Sigmoid colon (tissue), 7 donors: Measurements from ENCODE around the gene GPATCH1. TPM values are rescaled to one million over a fixed set of nuclear protein-coding genes. Genes with fewer than 3 reads are reported as not detected.

Experiments
- DNase-seq: peaks from one replicate; pipeline ENCODE4 v3.0.0-alpha.2; 2019
- H3K27ac ChIP-seq, 4 donors: fragments of 200-600 bp; sonication (generic); one replicate each; pipeline ENCODE4 v1.5.1; 2016 to 2019; ENCODE audit warnings: mild to moderate bottlenecking in 1 of 4
- H3K27me3 ChIP-seq, 3 donors: fragments of 200-600 bp; sonication (generic); one replicate each; pipeline ENCODE4 v1.5.1; 2019; ENCODE audit warnings: mild to moderate bottlenecking in 1 of 3
- H3K36me3 ChIP-seq, 4 donors: fragments of 200-600 bp; sonication (generic); one replicate each; pipeline ENCODE4 v1.5.1; 2016 to 2019
- H3K4me1 ChIP-seq, 4 donors: fragments of 200-600 bp; sonication (generic); one replicate each; pipeline ENCODE4 v1.5.1; 2017 to 2019
- H3K4me3 ChIP-seq, 4 donors: fragments of 200-600 bp; sonication (generic); one replicate each; pipeline ENCODE4 v1.5.1; 2017 to 2019; ENCODE audit warnings: mild to moderate bottlenecking in 2 of 4, moderate library complexity in 1 of 4
- H3K9me3 ChIP-seq, 4 donors: fragments of 200-600 bp in 3 of 4; sonication (generic) in 3 of 4; one replicate each; pipeline versions ENCODE4 v1.5.1 to v1.6.1; 2013 to 2019
- CTCF ChIP-seq, 4 experiments: fragments of 450-650 bp in 3 of 4; fragments of 200-600 bp in 1 of 4; IDR thresholded peaks; one replicate each; pipeline ENCODE4 v1.5.1; 2016 to 2019; ENCODE audit warnings: antibody characterized with exemption in 4 of 4, mild to moderate bottlenecking in 3 of 4, moderate library complexity in 2 of 4
- EP300 ChIP-seq, 4 donors: sonication (generic); formaldehyde crosslinking; IDR thresholded peaks; one replicate each; pipeline ENCODE4 v1.6.1; 2017; ENCODE audit warnings: antibody characterized with exemption in 4 of 4
- POLR2A ChIP-seq, 2 donors: fragments of 450-650 bp; IDR thresholded peaks; one replicate each; pipeline ENCODE4 v1.6.1; 2016; ENCODE audit warnings: antibody characterized with exemption in 2 of 2, mild to moderate bottlenecking in 2 of 2, moderate library complexity in 2 of 2
- POLR2AphosphoS5 ChIP-seq, 4 donors: sonication (generic); formaldehyde crosslinking; IDR thresholded peaks; one replicate each; pipeline ENCODE4 v1.6.1; 2017; ENCODE audit warnings: antibody characterized with exemption in 4 of 4
- WGBS, 2 donors: extraction: QIAGEN DNeasy Blood & Tissue Kit; methylation state at CpG; one replicate each; pipeline ENCODE4 v1.1.7; 2013; 5-methylcytosine and 5-hydroxymethylcytosine counted together
- intact Hi-C: fragments of 100-400 bp; cut with DNase I; formaldehyde crosslinking; loops from one replicate; pipeline ENCODE4 v1.15.1; 2023
- polyA plus RNA-seq, 3 donors: library from polyadenylated mRNA; stranded (reverse); fragments of 200-250 nt; gene quantifications; one replicate each; pipeline ENCODE4 v1.2.3, GENCODE V29; 2013
- total RNA-seq, 4 donors: library from RNA; depleted of rRNA; stranded (reverse); fragments of >200 nt; gene quantifications; one replicate each; pipeline ENCODE4 v1.1.0, GENCODE V29; 2016
- donor health status: healthy with polysubstance abuse.
- donor health status: Bipolar disorder and iron deficiency.
- donor health status: healthy.

Gene GPATCH1
- total and polyA plus RNA-seq, 7 donors: 5.3 to 10.0 (median 6.9) TPM

GRCh38 chr19:33134571-33135041, 53.6 kb downstream of the GPATCH1 start:
- H3K36me3 ChIP-seq: peaks cover 0 to 17% (median 2%) of the 10 kb centered on the region in 4 donors
- DNase-seq: no peak
- no peak for TF ChIP-seq POLR2AphosphoS5 (IDR thresholded peaks at IDR 0.05)
- no peak for TF ChIP-seq POLR2A (IDR thresholded peaks at IDR 0.05)
- TF ChIP-seq CTCF (IDR thresholded peaks at IDR 0.05): no peak
- TF ChIP-seq EP300 (IDR thresholded peaks at IDR 0.05): no peak
- H3K4me1 ChIP-seq: peaks cover 0 to 6% (median 0%) of the 10 kb centered on the region in 4 donors
- intact Hi-C loops: no loop called here
- no peak overlapping the region for H3K27ac ChIP-seq
- H3K9me3 ChIP-seq: no peaks in the 10 kb centered on the region
- peaks cover 7 to 32% (median 22%) of the 10 kb centered on the region in 3 donors for H3K27me3 ChIP-seq
- H3K4me3 ChIP-seq: no peak overlapping the region
- WGBS, 2 donors: 12 to 15% methylated on average over 38 of the region's 38 CpGs

GRCh38 chr19:33139165-33139564, 58.2 kb downstream of the GPATCH1 start:
- intact Hi-C loops: no loop called here
- 80 to 83% methylated on average over 4 of the region's 4 CpGs for WGBS, 2 donors

GRCh38 chr19:33143897-33144405, 63.0 kb downstream of the GPATCH1 start:
- H3K4me1 ChIP-seq: peaks cover 0 to 4% (median 0%) of the 10 kb centered on the region in 4 donors
- 11 to 28% methylated on average over 23 of the region's 23 CpGs for WGBS, 2 donors
- TF ChIP-seq CTCF (IDR thresholded peaks at IDR 0.05) (peak; percentile 89 to 95 (median 94)), POLR2AphosphoS5 (IDR thresholded peaks at IDR 0.05) (no peak), POLR2A (IDR thresholded peaks at IDR 0.05) (no peak), EP300 (IDR thresholded peaks at IDR 0.05) (no peak)
- intact Hi-C loops: loop anchor here (2.0 to 10.0 kb wide), 3 partner anchors 33 to 631 kb away; no protein-coding TSS in a partner anchor
- no peak overlapping the region for H3K4me3 ChIP-seq
- H3K9me3 ChIP-seq: no peaks in the 10 kb centered on the region
- no peak overlapping the region for H3K27ac ChIP-seq
- DNase-seq: peak; percentile 84
- H3K36me3 ChIP-seq: no peaks in the 10 kb centered on the region
- peaks cover 0 to 9% (median 0%) of the 10 kb centered on the region in 3 donors for H3K27me3 ChIP-seq

More at GRCh38 chr19:33139165-33139564, 58.2 kb downstream of the GPATCH1 start:
- peaks cover 7 to 38% (median 22%) of the 10 kb centered on the region in 3 donors for H3K27me3 ChIP-seq
- TF ChIP-seq CTCF (IDR thresholded peaks at IDR 0.05) (no peak), POLR2AphosphoS5 (IDR thresholded peaks at IDR 0.05) (no peak), POLR2A (IDR thresholded peaks at IDR 0.05) (no peak), EP300 (IDR thresholded peaks at IDR 0.05) (no peak)
- H3K27ac ChIP-seq: no peak overlapping the region
- DNase-seq: no peak
- H3K36me3 ChIP-seq: no peaks in the 10 kb centered on the region
- H3K4me1 ChIP-seq: peaks cover 0 to 4% (median 0%) of the 10 kb centered on the region in 4 donors
- no peaks in the 10 kb centered on the region for H3K9me3 ChIP-seq
- no peak overlapping the region for H3K4me3 ChIP-seq

- no peak overlapping the region for H3K27ac ChIP-seq
- H3K4me1 ChIP-seq: peaks cover 0 to 4% (median 0%) of the 10 kb centered on the region in 4 donors
- TF ChIP-seq POLR2AphosphoS5 (IDR thresholded peaks at IDR 0.05) (no peak), POLR2A (IDR thresholded peaks at IDR 0.05) (no peak), EP300 (IDR thresholded peaks at IDR 0.05) (no peak), CTCF (IDR thresholded peaks at IDR 0.05) (no peak)
- 92 to 93% methylated on average over 9 of the region's 9 CpGs for WGBS, 2 donors
- DNase-seq: no peak
- no peaks in the 10 kb centered on the region for H3K9me3 ChIP-seq
- peaks cover 0 to 6% (median 0%) of the 10 kb centered on the region in 3 donors for H3K27me3 ChIP-seq
- intact Hi-C loops: loop anchor here (10.0 kb wide), 1 partner anchor 629 kb away; no protein-coding TSS in a partner anchor
- no peak overlapping the region for H3K4me3 ChIP-seq
- no peaks in the 10 kb centered on the region for H3K36me3 ChIP-seq
Observed at GRCh38 chr19:33146209-33146608, 65.2 kb downstream of the GPATCH1 start.
